ENCODE data around the gene NFE2. TPM values are rescaled to one million over a fixed set of nuclear protein-coding genes. Genes with fewer than 3 reads are reported as not detected.

Gene NFE2
- total RNA-seq, 1 experiment from 2014 or later: not detected

DNA sequence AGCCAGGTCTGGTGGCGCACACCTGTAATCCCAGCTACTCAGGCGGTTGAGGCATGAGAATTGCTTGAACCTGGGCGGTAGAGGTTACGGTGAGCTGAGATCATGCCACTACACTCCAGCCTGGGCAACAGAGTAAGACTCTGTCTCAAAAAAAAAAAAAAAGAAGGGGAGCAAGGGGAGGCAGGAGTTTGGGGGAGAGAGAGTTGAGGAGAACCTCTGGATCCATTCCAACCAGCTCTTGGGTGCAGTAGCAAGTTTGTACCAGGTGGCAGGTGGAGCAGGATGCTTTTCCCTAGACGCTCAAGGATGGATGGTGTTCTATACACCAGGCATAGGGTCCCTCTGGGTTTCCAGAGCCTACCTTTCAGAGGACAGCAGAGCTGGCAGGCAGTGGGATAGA lies 1.9 kb downstream of the NFE2 start:
- H3K27me3 ChIP-seq (replicated peaks; ENCODE audit: insufficient read depth, low read depth, low read length, poor library complexity): peaks cover 6% of the 10 kb centered on the region
- CTCF ChIA-PET: interaction anchor here (0.6 kb wide), 1 partner anchor 28 kb away, joined by 4 read pairs; no protein-coding TSS in a partner anchor
- TF ChIP-seq, protein P1, sequence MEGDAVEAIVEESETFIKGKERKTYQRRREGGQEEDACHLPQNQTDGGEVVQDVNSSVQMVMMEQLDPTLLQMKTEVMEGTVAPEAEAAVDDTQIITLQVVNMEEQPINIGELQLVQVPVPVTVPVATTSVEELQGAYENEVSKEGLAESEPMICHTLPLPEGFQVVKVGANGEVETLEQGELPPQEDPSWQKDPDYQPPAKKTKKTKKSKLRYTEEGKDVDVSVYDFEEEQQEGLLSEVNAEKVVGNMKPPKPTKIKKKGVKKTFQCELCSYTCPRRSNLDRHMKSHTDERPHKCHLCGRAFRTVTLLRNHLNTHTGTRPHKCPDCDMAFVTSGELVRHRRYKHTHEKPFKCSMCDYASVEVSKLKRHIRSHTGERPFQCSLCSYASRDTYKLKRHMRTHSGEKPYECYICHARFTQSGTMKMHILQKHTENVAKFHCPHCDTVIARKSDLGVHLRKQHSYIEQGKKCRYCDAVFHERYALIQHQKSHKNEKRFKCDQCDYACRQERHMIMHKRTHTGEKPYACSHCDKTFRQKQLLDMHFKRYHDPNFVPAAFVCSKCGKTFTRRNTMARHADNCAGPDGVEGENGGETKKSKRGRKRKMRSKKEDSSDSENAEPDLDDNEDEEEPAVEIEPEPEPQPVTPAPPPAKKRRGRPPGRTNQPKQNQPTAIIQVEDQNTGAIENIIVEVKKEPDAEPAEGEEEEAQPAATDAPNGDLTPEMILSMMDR (conservative IDR thresholded peaks at IDR 0.05; ENCODE audit: low read depth, low read length): no peak
- TF ChIP-seq EZH2 (IDR thresholded peaks at IDR 0.05; ENCODE audit: borderline replicate concordance, low read depth, low read length, poor library complexity, severe bottlenecking): no peak
- H3K4me1 ChIP-seq (ENCODE audit: insufficient read depth, low read length, poor library complexity, severe bottlenecking): no peaks in the 10 kb centered on the region
- POLR2A ChIA-PET (ENCODE audit: low non-redundant PET): no interaction called here
- no peak for DNase-seq (ENCODE audit: low spot score)
- no peak overlapping the region for H3K27ac ChIP-seq (ENCODE audit: low read depth, low read length, poor library complexity, severe bottlenecking)
- no peaks in the 10 kb centered on the region for H3K9me3 ChIP-seq (ENCODE audit: low read depth, low read length, poor library complexity, severe bottlenecking)
- H3K36me3 ChIP-seq (ENCODE audit: insufficient read depth, low read length, poor library complexity, severe bottlenecking): no peaks in the 10 kb centered on the region
- no peak overlapping the region for H3K4me3 ChIP-seq (ENCODE audit: low read depth, low read length, poor library complexity, severe bottlenecking)
- intact Hi-C loops (cut with micrococcal nuclease; ENCODE audit: unreplicated experiment): no loop called here
- BruUV-seq (replicated peaks): no TSS peak

DNA sequence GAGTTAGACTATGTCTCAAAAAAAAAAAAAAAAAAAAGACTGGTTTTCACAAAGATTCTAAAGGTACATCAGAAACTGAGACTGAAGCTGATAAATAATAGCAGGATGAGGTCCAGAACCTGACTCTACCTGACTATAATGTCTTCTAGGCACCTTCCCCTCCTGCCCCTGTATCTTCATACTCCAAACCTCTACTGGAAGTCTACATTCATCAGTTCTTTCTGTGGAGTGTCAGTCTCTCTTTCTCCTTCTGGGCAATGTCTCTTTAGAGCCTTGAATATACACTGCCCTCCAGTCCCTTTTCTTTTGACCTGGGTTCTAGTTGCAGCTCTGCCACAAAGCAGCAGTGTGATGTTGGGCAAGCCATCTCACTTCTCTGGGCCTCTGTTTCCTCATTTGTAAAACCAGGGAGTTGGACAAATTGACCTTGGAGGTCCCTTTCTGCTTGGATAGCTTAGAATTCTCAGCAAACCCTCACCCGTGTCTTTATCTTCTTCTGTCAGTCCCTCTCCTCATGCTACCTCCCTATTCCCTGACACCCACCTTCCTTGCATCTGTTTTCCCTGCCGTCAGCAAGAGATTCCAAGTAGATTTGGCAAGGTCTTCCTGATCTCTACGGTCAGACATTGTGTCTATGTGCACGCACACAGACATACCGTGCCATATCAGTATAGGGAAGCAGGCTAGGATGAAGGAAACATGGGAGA lies 4.3 kb downstream of the NFE2 start:
- Histone ChIP-seq H3K27me3 (replicated peaks; ENCODE audit: insufficient read depth, low read depth, low read length, poor library complexity) (peaks cover 6% of the 10 kb centered on the region), H3K9me3 (ENCODE audit: low read depth, low read length, poor library complexity, severe bottlenecking) (no peaks in the 10 kb centered on the region), H3K27ac (ENCODE audit: low read depth, low read length, poor library complexity, severe bottlenecking) (no peak overlapping the region), H3K4me3 (ENCODE audit: low read depth, low read length, poor library complexity, severe bottlenecking) (no peak overlapping the region), H3K36me3 (ENCODE audit: insufficient read depth, low read length, poor library complexity, severe bottlenecking) (no peaks in the 10 kb centered on the region), H3K4me1 (ENCODE audit: insufficient read depth, low read length, poor library complexity, severe bottlenecking) (no peaks in the 10 kb centered on the region)
- BruUV-seq (replicated peaks): no TSS peak
- TF ChIP-seq, protein P1 (conservative IDR thresholded peaks at IDR 0.05; ENCODE audit: low read depth, low read length): no peak
- TF ChIP-seq EZH2 (IDR thresholded peaks at IDR 0.05; ENCODE audit: borderline replicate concordance, low read depth, low read length, poor library complexity, severe bottlenecking): no peak
- intact Hi-C loops (cut with micrococcal nuclease; ENCODE audit: unreplicated experiment): no loop called here
- no peak for DNase-seq (ENCODE audit: low spot score)
- CTCF ChIA-PET: interaction anchor here (0.6 to 1.1 kb wide), 3 partner anchors 29 to 201 kb away, joined by 4 to 7 read pairs (median 6); partner anchors contain the start of gene COPZ1
- POLR2A ChIA-PET (ENCODE audit: low non-redundant PET): no interaction called here

DNA sequence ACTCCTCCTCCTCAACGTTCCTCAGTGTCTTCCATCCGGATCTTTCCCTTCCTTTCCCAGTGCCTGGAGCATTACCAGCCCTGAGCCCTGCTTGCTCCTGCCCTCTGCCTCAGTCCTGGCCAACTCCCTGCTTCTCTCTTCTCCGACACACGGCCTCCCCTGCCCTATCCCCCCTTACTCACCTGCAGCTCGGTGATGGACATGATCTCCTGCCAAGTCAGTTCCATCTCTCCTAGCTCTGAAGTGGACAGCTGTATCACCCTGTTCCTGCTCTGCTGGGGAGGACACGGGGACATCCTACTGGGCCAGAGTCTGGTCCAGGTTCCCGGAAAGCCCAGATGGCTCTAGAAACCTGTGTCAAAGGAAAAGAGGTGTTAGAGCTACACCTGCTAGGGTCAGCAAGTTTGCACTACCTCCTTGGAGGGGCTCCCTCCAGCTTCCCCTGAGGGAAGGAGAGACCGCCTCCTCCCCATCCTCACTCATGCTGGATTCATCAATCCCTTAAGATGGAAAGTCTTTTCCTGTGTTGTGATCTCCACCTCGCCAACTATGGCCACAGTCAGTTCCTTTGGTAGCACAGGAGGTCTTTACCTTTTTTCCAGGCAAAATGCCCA lies 5.8 kb downstream of the NFE2 start:
- DNase-seq (ENCODE audit: low spot score): no peak
- no TSS peak for BruUV-seq (replicated peaks)

More for the DNA sequence above, 5.8 kb downstream of the NFE2 start:
- intact Hi-C loops (cut with micrococcal nuclease; ENCODE audit: unreplicated experiment): loop anchor here (2.0 kb wide), 2 partner anchors 66 to 74 kb away; no protein-coding TSS in a partner anchor
- ChIA-PET CTCF (no interaction called here), POLR2A (ENCODE audit: low non-redundant PET) (interaction anchor here (0.5 kb wide), 1 partner anchor 286 kb away, joined by 19 read pairs; the partner anchor contains the start of gene HOXC8)
- TF ChIP-seq, protein P1 (conservative IDR thresholded peaks at IDR 0.05; ENCODE audit: low read depth, low read length): no peak
- no peak for TF ChIP-seq EZH2 (IDR thresholded peaks at IDR 0.05; ENCODE audit: borderline replicate concordance, low read depth, low read length, poor library complexity, severe bottlenecking)
- Histone ChIP-seq H3K27me3 (replicated peaks; ENCODE audit: insufficient read depth, low read depth, low read length, poor library complexity) (peaks cover 4% of the 10 kb centered on the region), H3K9me3 (ENCODE audit: low read depth, low read length, poor library complexity, severe bottlenecking) (no peaks in the 10 kb centered on the region), H3K4me3 (ENCODE audit: low read depth, low read length, poor library complexity, severe bottlenecking) (no peak overlapping the region), H3K4me1 (ENCODE audit: insufficient read depth, low read length, poor library complexity, severe bottlenecking) (no peaks in the 10 kb centered on the region), H3K36me3 (ENCODE audit: insufficient read depth, low read length, poor library complexity, severe bottlenecking) (no peaks in the 10 kb centered on the region), H3K27ac (ENCODE audit: low read depth, low read length, poor library complexity, severe bottlenecking) (no peak overlapping the region)

Measured in A673 (cell line).